Embryonic facial prominence (tissue), 1 donor: ENCODE measurements around the gene PRKCA.

Experiments
- DNase-seq: peaks from one replicate; pipeline ENCODE4 v3.0.0-alpha.2; 2016; ENCODE audit errors: extremely low spot score

Gene PRKCA

GRCh38 chr17:66738301-66738700 lies 435.9 kb downstream of the PRKCA start:
- DNase-seq, result no peak

- no peak for DNase-seq
Observed at GRCh38 chr17:66739553-66739952, 437.1 kb downstream of the PRKCA start.

DNA sequence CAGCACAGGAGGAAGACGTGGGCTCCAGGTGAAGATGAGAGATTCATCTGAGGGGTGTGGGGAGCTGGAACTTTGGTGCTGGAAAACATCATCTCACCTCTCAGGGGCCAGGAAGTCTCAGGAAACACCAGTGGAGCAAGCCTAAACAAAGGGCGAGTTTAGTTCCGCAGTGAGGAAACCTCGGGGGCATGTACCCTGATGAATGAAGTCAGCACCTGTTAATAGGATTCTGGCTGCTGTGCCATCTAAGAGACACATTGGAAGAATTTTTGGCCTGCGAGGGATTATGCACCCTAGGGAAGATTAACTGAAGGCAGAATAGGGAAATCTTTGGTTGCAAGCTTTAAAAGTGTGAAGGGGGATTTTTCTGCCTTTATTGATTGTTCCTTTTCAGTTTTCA lies 437.8 kb downstream of the PRKCA start:
- no peak for DNase-seq

DNA sequence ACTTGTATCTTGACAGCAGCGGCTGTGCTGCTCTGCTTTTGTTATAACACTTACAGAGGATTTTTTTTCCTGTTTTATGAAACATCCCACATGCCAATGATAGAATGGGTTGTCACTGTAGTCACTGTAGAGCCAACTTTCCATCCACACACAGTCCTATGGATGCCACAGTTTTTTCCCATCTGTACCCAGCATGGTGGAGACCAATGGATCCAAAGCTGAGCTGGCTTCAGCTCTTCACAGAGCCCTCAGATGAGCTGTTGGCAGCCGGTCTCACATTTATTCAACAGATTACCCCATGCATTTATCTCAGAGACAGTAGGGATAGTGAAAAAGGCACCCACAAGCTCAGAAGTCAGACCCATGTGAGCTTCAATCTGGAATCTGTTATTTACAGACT lies 441.1 kb downstream of the PRKCA start:
- no peak for DNase-seq

GRCh38 chr17:66746736-66747135 lies 444.3 kb downstream of the PRKCA start:
- no peak for DNase-seq

GRCh38 chr17:66747578-66748275 lies 445.3 kb downstream of the PRKCA start:
- DNase-seq, result no peak

DNA sequence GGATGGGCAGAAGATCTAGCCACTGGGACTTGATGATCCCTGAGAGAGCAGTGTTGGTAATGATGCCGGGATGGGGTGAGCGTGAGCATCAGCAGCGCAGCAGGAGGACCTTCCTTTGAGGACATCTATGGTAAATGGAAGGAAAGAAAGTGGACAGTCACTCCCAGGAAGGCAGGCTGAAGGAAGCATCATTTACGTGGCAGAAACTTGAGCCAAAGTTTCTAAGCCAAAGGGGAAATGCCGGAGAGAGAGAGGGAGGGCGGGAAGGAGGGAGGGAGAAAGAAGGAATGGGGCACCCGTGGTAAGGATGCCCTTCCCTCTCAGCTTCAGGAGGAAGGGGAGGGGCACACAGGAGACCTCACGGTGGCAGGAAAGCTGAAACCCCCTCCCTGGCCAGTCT lies 446.2 kb downstream of the PRKCA start:
- no peak for DNase-seq

- no peak for DNase-seq
Observed at GRCh38 chr17:66749217-66749832, 446.9 kb downstream of the PRKCA start.

GRCh38 chr17:66750116-66750515 lies 447.7 kb downstream of the PRKCA start:
- DNase-seq, result no peak

DNA sequence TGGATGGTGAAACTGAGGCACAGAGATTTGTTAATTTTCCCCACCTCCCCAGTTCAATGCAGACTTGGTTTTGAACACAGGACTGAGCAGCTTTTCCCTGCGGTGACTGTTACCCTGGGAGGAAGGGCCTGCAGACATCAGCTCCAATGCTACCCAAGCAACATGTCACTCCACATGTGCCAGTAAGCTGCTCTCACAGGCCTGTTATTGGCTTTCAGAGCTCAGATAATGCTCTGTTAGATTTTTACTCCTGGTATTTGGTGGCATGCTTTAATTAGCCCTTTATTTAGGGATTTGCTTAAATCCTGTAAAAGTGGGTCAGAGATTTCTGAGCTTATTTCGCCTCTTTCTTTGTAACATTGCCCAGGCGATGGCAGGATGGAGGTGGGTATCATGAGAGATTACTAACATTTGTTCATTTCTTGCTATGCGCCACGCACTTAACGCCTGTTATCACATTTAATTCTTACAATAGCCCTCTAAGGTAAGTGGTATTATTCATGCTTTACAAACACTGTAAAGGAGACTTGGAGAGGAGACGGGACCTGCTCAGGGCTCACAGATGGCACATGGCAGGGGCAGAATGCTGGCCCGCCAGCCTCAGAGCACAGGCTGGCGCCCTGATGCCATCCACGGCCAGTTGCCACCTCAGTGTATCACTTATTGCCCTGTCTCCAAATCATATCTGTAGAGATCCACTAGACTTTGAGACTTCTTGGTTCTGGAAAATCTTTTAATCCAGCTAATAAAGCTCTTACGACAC lies 448.5 kb downstream of the PRKCA start:
- no peak for DNase-seq

GRCh38 chr17:66751771-66752170 lies 449.4 kb downstream of the PRKCA start:
- DNase-seq, result no peak

GRCh38 chr17:66752411-66752810 lies 450.0 kb downstream of the PRKCA start:
- DNase-seq, result no peak

- no peak for DNase-seq
Observed at GRCh38 chr17:66753126-66753920, 450.9 kb downstream of the PRKCA start.

DNA sequence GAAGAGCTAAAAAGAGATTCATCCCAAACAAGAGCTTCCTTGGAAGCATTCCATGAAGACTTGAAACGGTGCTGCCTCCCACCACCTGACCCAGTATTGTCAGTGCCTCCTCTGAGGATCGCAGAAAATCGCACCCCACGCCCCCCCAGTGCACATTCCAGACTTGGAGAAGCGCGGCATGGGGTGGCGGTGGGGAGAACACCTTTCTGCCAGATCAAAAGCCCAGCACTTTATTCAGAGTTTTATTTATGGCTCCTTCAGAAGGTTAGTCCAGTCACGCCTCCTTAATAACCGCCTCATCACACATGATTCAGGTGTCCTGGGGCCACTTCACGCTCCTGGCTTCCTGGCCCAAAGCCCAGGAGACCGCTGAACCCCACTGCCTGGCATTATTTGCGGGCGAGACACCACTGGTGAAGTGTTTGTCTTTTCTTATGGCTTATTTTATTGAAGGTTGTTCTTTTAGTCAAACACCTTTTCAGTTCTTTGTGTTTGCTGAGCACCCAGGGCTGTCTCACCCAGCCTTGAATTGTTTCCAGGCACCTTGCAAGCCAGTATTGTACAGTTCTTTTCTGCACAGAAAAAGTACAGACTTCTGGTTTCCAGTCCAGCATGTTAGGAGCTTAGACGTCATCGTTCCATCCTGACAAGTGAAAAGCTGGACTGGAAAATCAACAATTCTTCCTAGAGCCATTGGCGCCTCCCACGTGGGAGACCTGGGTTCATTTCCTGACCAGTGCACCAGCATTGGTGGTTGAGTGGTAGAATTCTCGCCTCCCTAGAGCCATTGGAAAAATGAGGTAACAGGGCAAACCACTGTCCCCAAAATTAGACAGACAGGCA lies 452.9 kb downstream of the PRKCA start:
- no peak for DNase-seq

GRCh38 chr17:66755944-66756290 lies 453.5 kb downstream of the PRKCA start:
- no peak for DNase-seq

- no peak for DNase-seq
Observed at GRCh38 chr17:66760324-66760723, 457.9 kb downstream of the PRKCA start.

DNA sequence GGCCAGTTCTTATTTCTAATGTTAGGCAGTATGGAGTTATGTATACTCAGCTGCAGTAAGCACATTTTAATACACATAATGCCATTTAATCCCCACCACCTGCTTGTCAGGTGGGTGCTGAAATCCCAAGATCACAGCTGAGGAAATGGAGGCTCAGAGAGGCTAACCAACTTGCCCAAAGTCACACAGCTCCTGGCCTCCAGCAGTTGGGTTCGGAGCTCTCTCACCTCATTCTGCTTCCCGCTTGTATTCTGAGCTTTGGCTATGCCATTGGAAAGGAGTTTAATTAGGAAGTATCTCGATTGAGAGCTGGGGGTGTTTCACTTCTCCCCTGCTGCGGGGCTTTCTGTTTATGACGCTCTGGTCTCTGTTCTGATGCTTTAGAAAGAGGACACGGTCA lies 459.9 kb downstream of the PRKCA start:
- no peak for DNase-seq

DNA sequence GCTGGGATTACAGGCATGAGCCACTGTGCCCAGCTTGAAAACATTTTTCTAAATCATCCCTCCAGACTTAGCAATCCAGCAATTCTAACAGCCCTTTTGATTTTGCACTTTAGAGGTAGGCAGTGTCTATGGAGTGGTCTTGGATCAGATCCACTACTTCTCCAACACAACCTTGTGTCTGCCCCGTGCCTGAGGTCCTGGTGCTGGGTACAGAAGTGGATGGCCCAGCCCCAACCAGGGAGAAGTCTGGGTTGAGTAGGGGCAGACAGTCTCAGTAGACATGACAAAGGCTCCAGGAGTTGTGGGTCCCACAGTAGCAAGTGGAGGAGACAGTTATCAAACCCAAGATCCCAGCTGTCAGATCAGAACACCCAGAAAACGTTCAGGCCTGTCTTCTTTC lies 460.6 kb downstream of the PRKCA start:
- DNase-seq, result no peak

DNA sequence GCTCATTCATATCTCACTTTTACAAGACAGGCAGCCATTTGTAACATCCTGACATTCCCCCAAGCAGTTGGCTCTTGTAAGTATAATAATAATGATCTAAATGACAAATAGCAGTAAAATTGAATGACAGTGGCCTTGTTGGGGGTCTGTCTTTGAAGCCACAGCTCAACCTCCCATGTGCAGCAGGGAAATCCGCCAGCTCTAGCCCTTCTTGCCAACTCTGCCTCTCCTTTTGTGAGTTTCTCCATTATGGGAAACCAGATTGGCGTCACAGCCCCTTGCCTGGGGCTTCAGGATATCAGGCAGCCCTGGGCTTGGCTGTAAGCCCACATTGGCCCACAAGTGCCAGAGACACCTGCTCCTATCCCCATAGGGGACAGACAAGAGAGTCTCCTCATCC lies 462.1 kb downstream of the PRKCA start:
- DNase-seq, result no peak

GRCh38 chr17:66767154-66767933 lies 464.9 kb downstream of the PRKCA start:
- no peak for DNase-seq

DNA sequence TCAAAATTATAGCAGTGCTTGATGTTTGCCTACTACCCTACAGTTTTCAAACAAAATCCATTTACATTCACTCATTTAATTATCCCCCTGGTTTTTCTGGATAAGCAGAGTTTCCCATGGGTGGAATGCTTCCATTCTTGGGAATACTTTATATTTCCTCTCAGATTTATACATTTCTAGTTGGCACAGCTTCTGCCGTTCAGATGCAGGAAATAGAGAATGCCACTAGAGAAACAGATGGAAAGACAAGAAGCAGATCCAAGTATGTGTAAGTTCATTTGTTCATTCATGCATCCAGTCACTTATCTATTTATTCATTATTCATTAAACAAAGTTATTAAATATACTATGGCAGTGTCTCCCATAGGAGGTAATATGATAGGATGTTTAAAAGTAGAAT lies 467.5 kb downstream of the PRKCA start:
- no peak for DNase-seq
